Adrenal gland (tissue), 12 donors: ENCODE measurements around the gene OR5K3. TPM values are rescaled to one million over a fixed set of nuclear protein-coding genes. Genes with fewer than 3 reads are reported as not detected.

Source experiments
- DNase-seq, 7 donors: peaks; one replicate each; pipeline ENCODE4 v3.0.0-alpha.2; 2019 to 2020
- H3K27ac ChIP-seq, 5 donors: fragments of 200-600 bp; sonication (generic) in 4 of 5; 1 replicate in 3 of 5; 2 replicates in 2 of 5; pipeline versions ENCODE4 v1.5.1 to v1.8.0; 2016 to 2020; ENCODE audit warnings: mild to moderate bottlenecking in 1 of 5
- H3K27me3 ChIP-seq: fragments of 200-600 bp; 2 replicates; pipeline ENCODE4 v1.8.0; 2021
- H3K36me3 ChIP-seq, 2 donors: fragments of 200-600 bp; replicated peaks in 1 of 2; 1 replicate in 1 of 2; 2 replicates in 1 of 2; pipeline versions ENCODE4 v1.5.1 to v1.8.0; 2018 to 2022
- H3K4me1 ChIP-seq, 2 donors: fragments of 200-600 bp; replicated peaks in 1 of 2; 1 replicate in 1 of 2; 2 replicates in 1 of 2; pipeline versions ENCODE4 v1.5.1 to v1.8.0; 2018 to 2021
- H3K4me3 ChIP-seq, 4 donors: fragments of 200-600 bp; sonication (generic) in 3 of 4; one replicate each; pipeline ENCODE4 v1.5.1; 2016 to 2018
- H3K9me3 ChIP-seq, 3 donors: fragments of 200-600 bp; sonication (generic) in 1 of 3; replicated peaks in 1 of 3; 1 replicate in 2 of 3; 2 replicates in 1 of 3; pipeline versions ENCODE4 v1.5.1 to v1.8.0; 2016 to 2021
- POLR2A ChIP-seq, 2 donors: fragments of 450-650 bp; IDR thresholded peaks; one replicate each; pipeline ENCODE4 v1.6.1; 2017; ENCODE audit warnings: antibody characterized with exemption in 2 of 2, mild to moderate bottlenecking in 2 of 2, moderate library complexity in 1 of 2
- WGBS, 4 donors: extraction: QIAGEN DNeasy Blood & Tissue Kit in 2 of 4; methylation state at CpG; one replicate each; pipeline versions ENCODE4 v1.1.5 to v1.1.7; 2013 to 2017; 5-methylcytosine and 5-hydroxymethylcytosine counted together
- intact Hi-C, 2 donors: fragments of 100-400 bp; cut with DNase I; formaldehyde crosslinking; loops; one replicate each; pipeline versions ENCODE4 v1.14.1 to v1.15.0; 2022 to 2023
- polyA plus RNA-seq, 3 donors: library from polyadenylated mRNA; stranded (reverse); fragments of 200-250 nt in 2 of 3; fragments of 350-450 nt in 1 of 3; fragmentation: Illumina TruSeq in 1 of 3; extraction: RNeasy Lipid Tissue Mini Kit (QIAGEN cat#74804) in 1 of 3; gene quantifications; one replicate each; pipeline ENCODE4 v1.2.3, GENCODE V29; 2013 to 2014
- total RNA-seq, 9 donors: library from RNA; depleted of rRNA in 4 of 9; stranded (reverse); fragments of >200 nt in 4 of 9; fragments of 120-200 nt in 1 of 9; fragmentation: NEBNext Ultra II Directional in 1 of 9; extraction: Animal tissue kit (Norgen Biotek cat#: 25700) in 1 of 9; gene quantifications; one replicate each; pipeline versions ENCODE4 v1.1.0 to v1.2.4, GENCODE V29; 2013 to 2023
- TF ChIP-seq, protein P1 (sequence below), 6 experiments: fragments of 450-650 bp in 4 of 6; fragments of 200-600 bp in 2 of 6; sonication (generic) in 1 of 6; IDR thresholded peaks; 1 replicate in 5 of 6; 2 replicates in 1 of 6; pipeline versions ENCODE4 v1.5.1 to v1.8.0; 2016 to 2021; ENCODE audit warnings: antibody characterized with exemption in 6 of 6, mild to moderate bottlenecking in 2 of 6, moderate library complexity in 1 of 6
- donor health status: healthy with polysubstance abuse.
- donor health status: Bipolar disorder and iron deficiency.
- donor health status: DM: yes; HTN: yes; CAD: no.
- donor health status: DM: no; HTN: no; CAD: no.
- donor health status: DM: no; HTN: no; CAD: no.
- donor health status: DM: yes; HTN: yes; CAD: no.

OR5K3 gene
- total and polyA plus RNA-seq, 12 donors = not detected

DNA sequence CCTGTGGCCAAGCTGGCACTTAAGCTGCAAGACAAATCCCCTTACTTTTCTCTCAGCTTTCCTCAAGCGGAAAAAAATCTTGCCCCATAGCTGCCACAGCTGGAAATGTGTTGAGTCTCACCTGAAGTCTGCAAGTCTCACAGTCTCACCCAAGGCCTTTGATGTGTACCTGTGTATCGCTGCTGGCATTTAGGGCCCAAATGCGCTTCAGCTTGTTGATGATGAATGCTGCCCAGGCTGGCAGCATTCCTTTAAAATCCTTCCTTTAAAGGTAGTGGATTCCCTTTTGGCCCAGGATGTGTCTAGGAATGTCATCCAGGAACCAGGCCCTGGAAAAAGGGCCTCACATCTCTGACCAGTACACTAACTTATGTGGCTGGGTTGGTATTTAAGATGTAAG, 29.8 kb upstream of the OR5K3 start:
- 84 to 96% (median 90%) methylated on average over 3 of the region's 3 CpGs for WGBS, 4 donors
- no peaks in the 10 kb centered on the region for H3K36me3 ChIP-seq
- H3K9me3 ChIP-seq = peaks cover 0 to 15% (median 0%) of the 10 kb centered on the region in 3 donors
- no peak overlapping the region for H3K27ac ChIP-seq
- no peaks in the 10 kb centered on the region for H3K4me1 ChIP-seq
- no peak overlapping the region for H3K4me3 ChIP-seq
- TF ChIP-seq, protein P1, sequence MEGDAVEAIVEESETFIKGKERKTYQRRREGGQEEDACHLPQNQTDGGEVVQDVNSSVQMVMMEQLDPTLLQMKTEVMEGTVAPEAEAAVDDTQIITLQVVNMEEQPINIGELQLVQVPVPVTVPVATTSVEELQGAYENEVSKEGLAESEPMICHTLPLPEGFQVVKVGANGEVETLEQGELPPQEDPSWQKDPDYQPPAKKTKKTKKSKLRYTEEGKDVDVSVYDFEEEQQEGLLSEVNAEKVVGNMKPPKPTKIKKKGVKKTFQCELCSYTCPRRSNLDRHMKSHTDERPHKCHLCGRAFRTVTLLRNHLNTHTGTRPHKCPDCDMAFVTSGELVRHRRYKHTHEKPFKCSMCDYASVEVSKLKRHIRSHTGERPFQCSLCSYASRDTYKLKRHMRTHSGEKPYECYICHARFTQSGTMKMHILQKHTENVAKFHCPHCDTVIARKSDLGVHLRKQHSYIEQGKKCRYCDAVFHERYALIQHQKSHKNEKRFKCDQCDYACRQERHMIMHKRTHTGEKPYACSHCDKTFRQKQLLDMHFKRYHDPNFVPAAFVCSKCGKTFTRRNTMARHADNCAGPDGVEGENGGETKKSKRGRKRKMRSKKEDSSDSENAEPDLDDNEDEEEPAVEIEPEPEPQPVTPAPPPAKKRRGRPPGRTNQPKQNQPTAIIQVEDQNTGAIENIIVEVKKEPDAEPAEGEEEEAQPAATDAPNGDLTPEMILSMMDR (IDR thresholded peaks at IDR 0.05) = no peak
- no peak for TF ChIP-seq POLR2A (IDR thresholded peaks at IDR 0.05)
- no peaks in the 10 kb centered on the region for H3K27me3 ChIP-seq
- intact Hi-C loops = no loop called here
- no peak for DNase-seq

DNA sequence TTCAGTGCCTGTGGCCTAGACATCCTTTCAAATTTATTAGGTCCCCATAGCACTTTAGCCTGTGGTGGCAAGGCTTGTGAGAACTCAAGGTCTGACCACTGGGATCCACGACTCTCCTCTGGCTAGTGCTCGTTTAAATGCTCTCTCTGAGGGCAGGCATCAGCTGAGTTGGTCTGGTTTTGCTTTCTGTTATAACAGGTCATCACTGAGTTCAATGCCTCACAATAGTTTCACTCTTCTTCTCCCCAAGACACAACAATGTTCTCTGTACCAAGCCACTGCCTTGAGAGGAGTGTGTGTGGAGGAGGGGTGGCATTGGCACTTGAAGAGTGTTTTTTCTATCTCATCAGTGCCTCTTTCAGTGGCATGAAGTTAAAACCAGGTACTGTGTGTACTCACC, 29.2 kb upstream of the OR5K3 start:
- 35 to 76% (median 58%) methylated on average over 2 of the region's 2 CpGs for WGBS, 4 donors
- no peak for TF ChIP-seq POLR2A (IDR thresholded peaks at IDR 0.05)
- TF ChIP-seq, protein P1 (IDR thresholded peaks at IDR 0.05) = no peak
- Histone ChIP-seq H3K4me1 (no peaks in the 10 kb centered on the region), H3K27ac (no peak overlapping the region), H3K27me3 (no peaks in the 10 kb centered on the region), H3K9me3 (peaks cover 0 to 19% (median 0%) of the 10 kb centered on the region in 3 donors), H3K4me3 (no peak overlapping the region), H3K36me3 (no peaks in the 10 kb centered on the region)
- DNase-seq = no peak
- intact Hi-C loops = no loop called here

DNA sequence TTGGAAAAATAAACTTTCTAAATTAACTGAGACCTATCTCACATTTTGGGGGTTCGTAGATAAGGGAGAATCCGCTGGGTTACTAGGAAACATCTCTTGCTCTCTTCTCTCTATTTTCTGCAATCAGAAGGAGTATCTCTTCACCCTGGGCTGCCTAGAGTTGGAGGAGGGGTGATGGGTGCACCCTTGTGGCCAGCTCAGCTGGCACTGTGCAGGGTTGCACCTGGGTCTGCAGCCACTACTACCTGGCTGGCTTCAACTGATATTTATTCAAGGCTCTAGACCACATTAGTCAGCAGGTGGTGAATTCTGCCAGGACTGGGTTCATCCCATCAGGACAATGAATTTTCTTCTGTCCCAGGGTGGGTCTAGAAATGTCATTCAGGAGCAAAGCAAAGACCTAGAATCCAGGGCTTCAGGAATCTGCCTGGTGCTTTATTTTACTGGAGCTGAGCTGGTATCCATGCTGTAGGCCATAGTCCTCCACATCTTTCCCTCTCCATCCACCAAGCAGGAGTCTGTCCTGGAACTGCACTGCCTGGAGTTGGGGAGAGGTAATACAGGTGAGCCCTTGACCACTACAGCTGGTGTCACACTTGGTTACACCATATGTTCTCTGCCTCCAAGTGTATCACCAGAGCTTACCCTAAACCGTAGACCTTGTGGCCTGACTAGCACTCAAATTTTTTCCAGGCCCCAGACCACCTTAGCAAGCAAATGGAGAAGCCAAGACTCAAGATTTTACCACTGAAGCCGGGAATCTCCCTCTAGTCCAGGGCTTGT, 22.8 kb upstream of the OR5K3 start:
- Histone ChIP-seq H3K27me3 (no peaks in the 10 kb centered on the region), H3K4me1 (no peaks in the 10 kb centered on the region), H3K4me3 (no peak overlapping the region), H3K36me3 (no peaks in the 10 kb centered on the region), H3K9me3 (peaks cover 0 to 19% (median 0%) of the 10 kb centered on the region in 3 donors), H3K27ac (no peak overlapping the region)
- intact Hi-C loops = no loop called here
- TF ChIP-seq POLR2A (IDR thresholded peaks at IDR 0.05) = no peak
- TF ChIP-seq, protein P1 (IDR thresholded peaks at IDR 0.05) = no peak
- WGBS, 4 donors = 70 to 80% (median 78%) methylated on average over 4 of the region's 4 CpGs
- no peak for DNase-seq

DNA sequence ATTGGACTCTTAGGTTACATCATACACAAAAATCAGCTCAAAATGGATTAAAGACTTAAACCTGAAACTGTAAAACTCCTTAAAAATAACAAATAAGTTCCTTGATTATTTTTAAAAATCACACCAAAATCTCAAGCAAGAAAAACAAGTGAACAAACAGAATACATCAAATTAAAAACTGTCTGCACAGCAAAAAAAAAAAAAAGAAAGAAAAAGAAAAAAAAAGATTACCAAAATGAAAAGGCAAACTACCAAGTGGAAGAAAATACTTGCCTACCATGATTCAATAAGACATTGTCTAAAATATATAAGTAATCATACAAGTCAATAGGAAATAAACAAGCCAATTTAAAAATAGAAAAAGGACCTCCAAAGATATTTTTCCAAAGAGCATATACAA, 19.3 kb upstream of the OR5K3 start:
- Histone ChIP-seq H3K36me3 (no peaks in the 10 kb centered on the region), H3K4me1 (no peaks in the 10 kb centered on the region), H3K27ac (no peak overlapping the region), H3K4me3 (no peak overlapping the region), H3K9me3 (no peaks in the 10 kb centered on the region), H3K27me3 (no peaks in the 10 kb centered on the region)
- no peak for TF ChIP-seq POLR2A (IDR thresholded peaks at IDR 0.05)
- TF ChIP-seq, protein P1 (IDR thresholded peaks at IDR 0.05) = no peak
- intact Hi-C loops = no loop called here
- no peak for DNase-seq
